Measurements from ENCODE around the gene WIPF1. TPM values are rescaled to one million over a fixed set of nuclear protein-coding genes. Genes with fewer than 3 reads are reported as not detected.

The WIPF1 gene
- total RNA-seq, 1 donor from 2014 or later: 60.1 TPM

- Mint-ChIP-seq H3K4me3 (ENCODE audit: unreplicated experiment) (no peak overlapping the region), H3K27me3 (ENCODE audit: unreplicated experiment) (no peaks in the 10 kb centered on the region), H3K27ac (ENCODE audit: unreplicated experiment) (no peak overlapping the region), H3K4me1 (ENCODE audit: unreplicated experiment) (no peaks in the 10 kb centered on the region), H3K36me3 (ENCODE audit: unreplicated experiment) (peaks cover 57% of the 10 kb centered on the region), H3K9me3 (ENCODE audit: unreplicated experiment) (no peaks in the 10 kb centered on the region)
- no peak for TF ChIP-seq CTCF (IDR thresholded peaks at IDR 0.05)
- no peak for DNase-seq (ENCODE audit: extremely low spot score, unreplicated experiment)
Measured at GRCh38 chr2:174569678-174570077, 27.9 kb downstream of the WIPF1 start.

- Mint-ChIP-seq H3K4me3 (ENCODE audit: unreplicated experiment) (no peak overlapping the region), H3K27ac (ENCODE audit: unreplicated experiment) (no peak overlapping the region), H3K4me1 (ENCODE audit: unreplicated experiment) (no peaks in the 10 kb centered on the region), H3K36me3 (ENCODE audit: unreplicated experiment) (peaks cover 55% of the 10 kb centered on the region), H3K27me3 (ENCODE audit: unreplicated experiment) (no peaks in the 10 kb centered on the region), H3K9me3 (ENCODE audit: unreplicated experiment) (no peaks in the 10 kb centered on the region)
- TF ChIP-seq CTCF (IDR thresholded peaks at IDR 0.05): no peak
- DNase-seq (ENCODE audit: extremely low spot score, unreplicated experiment): no peak
Measured at GRCh38 chr2:174568425-174568824, 29.2 kb downstream of the WIPF1 start.

- Mint-ChIP-seq H3K27ac (ENCODE audit: unreplicated experiment) (no peak overlapping the region), H3K9me3 (ENCODE audit: unreplicated experiment) (no peaks in the 10 kb centered on the region), H3K27me3 (ENCODE audit: unreplicated experiment) (no peaks in the 10 kb centered on the region), H3K4me3 (ENCODE audit: unreplicated experiment) (no peak overlapping the region), H3K36me3 (ENCODE audit: unreplicated experiment) (peaks cover 56% of the 10 kb centered on the region), H3K4me1 (ENCODE audit: unreplicated experiment) (no peaks in the 10 kb centered on the region)
- no peak for TF ChIP-seq CTCF (IDR thresholded peaks at IDR 0.05)
- DNase-seq (ENCODE audit: extremely low spot score, unreplicated experiment): no peak
Measured at GRCh38 chr2:174566871-174567270, 30.7 kb downstream of the WIPF1 start.

GRCh38 chr2:174563530-174564282 lies 33.9 kb downstream of the WIPF1 start:
- H3K27me3 Mint-ChIP-seq (ENCODE audit: unreplicated experiment): no peaks in the 10 kb centered on the region
- no peak for TF ChIP-seq CTCF (IDR thresholded peaks at IDR 0.05)
- no peaks in the 10 kb centered on the region for H3K9me3 Mint-ChIP-seq (ENCODE audit: unreplicated experiment)
- peaks cover 40% of the 10 kb centered on the region for H3K36me3 Mint-ChIP-seq (ENCODE audit: unreplicated experiment)
- no peak for DNase-seq (ENCODE audit: extremely low spot score, unreplicated experiment)
- no peaks in the 10 kb centered on the region for H3K4me1 Mint-ChIP-seq (ENCODE audit: unreplicated experiment)
- no peak overlapping the region for H3K4me3 Mint-ChIP-seq (ENCODE audit: unreplicated experiment)
- H3K27ac Mint-ChIP-seq (ENCODE audit: unreplicated experiment): no peak overlapping the region

GRCh38 chr2:174561972-174562370 lies 35.6 kb downstream of the WIPF1 start:
- peaks cover 35% of the 10 kb centered on the region for H3K36me3 Mint-ChIP-seq (ENCODE audit: unreplicated experiment)
- TF ChIP-seq CTCF (IDR thresholded peaks at IDR 0.05): no peak
- H3K27me3 Mint-ChIP-seq (ENCODE audit: unreplicated experiment): no peaks in the 10 kb centered on the region
- H3K27ac Mint-ChIP-seq (ENCODE audit: unreplicated experiment): no peak overlapping the region
- H3K9me3 Mint-ChIP-seq (ENCODE audit: unreplicated experiment): no peaks in the 10 kb centered on the region
- H3K4me1 Mint-ChIP-seq (ENCODE audit: unreplicated experiment): no peaks in the 10 kb centered on the region
- no peak overlapping the region for H3K4me3 Mint-ChIP-seq (ENCODE audit: unreplicated experiment)
- no peak for DNase-seq (ENCODE audit: extremely low spot score, unreplicated experiment)

Data from osteocyte (in vitro differentiated cells).